NOMO-1 treated with DMSO at 0.1 percent for 48 hours (cell line): ENCODE results near the gene OR8A1.
A peak's percentile ranks its signal among the peaks of the same experiment; 100 is the strongest.

Experiments
- DNase-seq: peaks from one replicate; lab custom pipeline; 2025; ENCODE audit not compliant: unreplicated experiment; lab: John Stamatoyannopoulos, UW

The OR8A1 gene

GRCh38 chr11:124569697-124570096 lies at the start of gene OR8A1:
TSS of gene OR8A1 (plus strand) at chr11:124569997. CDS start at chr11:124570120, 123 bp downstream.
- no peak for DNase-seq

- DNase-seq: no peak
Observed at GRCh38 chr11:124520550-124520854, 49.3 kb upstream of the OR8A1 start.

- no peak for DNase-seq
Observed at GRCh38 chr11:124533626-124534025, 36.2 kb upstream of the OR8A1 start.

GRCh38 chr11:124534051-124534450 lies 35.7 kb upstream of the OR8A1 start:
- no peak for DNase-seq

- DNase-seq: no peak
Observed at GRCh38 chr11:124535552-124536232, 34.1 kb upstream of the OR8A1 start.

GRCh38 chr11:124536520-124536919 lies 33.3 kb upstream of the OR8A1 start:
- DNase-seq: peak; percentile 50

- DNase-seq: no peak
Observed at GRCh38 chr11:124538019-124538418, 31.8 kb upstream of the OR8A1 start.

- DNase-seq: no peak
Observed at GRCh38 chr11:124541204-124541603, 28.6 kb upstream of the OR8A1 start.

GRCh38 chr11:124543145-124543544 lies 26.7 kb upstream of the OR8A1 start:
- peak; percentile 29 for DNase-seq

GRCh38 chr11:124543554-124543953 lies 26.2 kb upstream of the OR8A1 start, which contains the start of gene OR8B12:
TSS of gene OR8B12 (minus strand) at chr11:124543654. CDS start at chr11:124543654, 0 bp downstream.
- DNase-seq: no peak

- no peak for DNase-seq
Observed at GRCh38 chr11:124551189-124551588, 18.6 kb upstream of the OR8A1 start.

GRCh38 chr11:124551987-124552386 lies 17.8 kb upstream of the OR8A1 start:
- no peak for DNase-seq

- DNase-seq: no peak
Observed at GRCh38 chr11:124556828-124557227, 13.0 kb upstream of the OR8A1 start.

- no peak for DNase-seq
Observed at GRCh38 chr11:124570160-124570559, 363 bp downstream of the OR8A1 start.

GRCh38 chr11:124577716-124578427 lies 8.1 kb downstream of the OR8A1 start:
- no peak for DNase-seq

GRCh38 chr11:124578761-124579160 lies 9.0 kb downstream of the OR8A1 start:
- no peak for DNase-seq

- DNase-seq: no peak
Observed at GRCh38 chr11:124581817-124582216, 12.0 kb downstream of the OR8A1 start.

GRCh38 chr11:124582565-124582964 lies 12.8 kb downstream of the OR8A1 start:
- no peak for DNase-seq

GRCh38 chr11:124583781-124584180 lies 14.0 kb downstream of the OR8A1 start:
- no peak for DNase-seq

- no peak for DNase-seq
Observed at GRCh38 chr11:124584681-124585372, 15.0 kb downstream of the OR8A1 start.

- peak; percentile 58 for DNase-seq
Observed at GRCh38 chr11:124586238-124586860, 16.6 kb downstream of the OR8A1 start.

- no peak for DNase-seq
Observed at GRCh38 chr11:124591430-124591829, 21.6 kb downstream of the OR8A1 start.
